ENCODE measurements around the gene NAPEPLD. TPM values are rescaled to one million over a fixed set of nuclear protein-coding genes. Genes with fewer than 3 reads are reported as not detected.
"Not testable (repeated sequence)": the region's sequence is repeated elsewhere in the genome, so short reads cannot be mapped to it uniquely, and the experiment has no call there.

NAPEPLD gene
- 7.4 and 10.4 TPM in 2 replicates for total RNA-seq (2012; rRNA removed)

DNA sequence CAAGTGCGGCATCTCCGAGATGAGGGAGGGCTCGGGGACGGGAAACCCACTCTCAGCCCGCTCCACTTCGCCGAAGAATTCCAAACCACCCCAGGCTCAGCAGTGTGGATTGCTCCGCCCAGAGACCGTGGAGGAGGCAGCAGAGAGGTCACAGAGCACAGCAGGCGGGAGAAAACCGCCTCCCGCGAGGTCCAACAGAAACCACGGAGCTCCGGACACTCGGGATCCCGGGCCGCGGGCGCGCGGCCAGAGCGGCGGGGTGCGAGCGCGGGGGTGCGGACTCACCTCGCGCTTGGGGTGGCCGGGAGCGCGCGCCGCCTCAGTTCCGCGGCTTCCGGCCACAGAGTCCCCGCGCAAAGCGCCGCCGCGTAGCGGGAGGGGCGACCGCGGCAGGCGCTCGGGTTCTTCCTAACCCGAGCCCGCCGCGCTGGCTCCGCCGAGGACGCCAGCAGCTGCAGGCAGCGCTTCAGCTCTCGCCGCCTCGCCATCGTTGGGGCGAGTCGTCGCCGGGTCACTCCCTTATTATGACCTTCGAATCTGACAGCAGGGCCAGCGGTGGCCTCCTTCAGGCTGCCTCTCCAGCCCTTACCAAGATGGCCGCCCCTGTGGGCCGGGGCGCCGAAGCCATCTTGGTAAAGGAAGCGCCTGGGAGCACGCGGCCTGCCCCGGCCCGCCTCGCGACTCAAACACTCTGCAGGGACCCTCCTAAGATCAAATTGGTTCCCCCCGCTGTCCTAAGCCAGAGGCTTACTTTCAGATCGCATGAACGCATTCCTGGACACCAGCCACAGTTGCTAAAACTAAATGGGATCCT is at the start of gene NAPEPLD:
Gene NAPEPLD (minus strand): TSS at position 106 of the 814 bp plus-strand sequence. CDS start 20,323 bp downstream, outside the sequence.
- no peaks in the 10 kb centered on the region for H3K27me3 ChIP-seq (ENCODE audit: control insufficient read depth, insufficient read depth, low read length)
- no peaks in the 10 kb centered on the region for H3K9me3 ChIP-seq (replicated peaks; ENCODE audit: low read length)

DNA sequence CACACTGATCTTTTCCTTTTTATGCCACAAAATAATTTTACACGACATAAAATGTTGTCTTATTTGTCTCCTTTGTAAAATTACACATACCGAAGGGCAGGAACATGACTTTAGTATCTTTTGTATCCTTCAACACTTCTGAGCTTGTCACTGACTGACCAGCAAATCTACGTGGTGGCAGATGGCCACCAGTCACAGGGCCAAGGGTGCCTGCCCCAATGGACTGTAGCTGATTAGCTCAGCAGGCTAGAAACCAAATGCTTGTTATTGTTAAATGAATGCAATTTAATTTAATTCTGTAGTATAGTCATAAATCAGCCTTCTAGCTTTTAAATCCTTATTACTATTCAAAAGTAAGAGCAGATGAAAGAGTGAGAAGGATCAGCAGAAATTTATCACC is 49.2 kb upstream of the NAPEPLD start:
- H3K9ac ChIP-seq (ENCODE audit: low read depth, low read length); H3K4me2 ChIP-seq (ENCODE audit: low read length); H3K36me3 ChIP-seq (ENCODE audit: insufficient read depth, low read length); H3K27me3 ChIP-seq (ENCODE audit: control insufficient read depth, insufficient read depth, low read length); H3K9me3 ChIP-seq (replicated peaks; ENCODE audit: low read length); H3K4me3 ChIP-seq (ENCODE audit: low read length); H3K4me1 ChIP-seq (ENCODE audit: control insufficient read depth, insufficient read depth, low read length): not testable (repeated sequence)

More for the DNA sequence above, at the start of gene NAPEPLD:
- H3K4me2 ChIP-seq (ENCODE audit: low read length), result peak within 1 kb of the TSS; percentile 84
- peak within 1 kb of the TSS; percentile 90 for H3K9ac ChIP-seq (ENCODE audit: low read depth, low read length)
- H3K4me3 ChIP-seq (ENCODE audit: low read length), result peak within 1 kb of the TSS; percentile 74
- no peaks in the 10 kb centered on the region for H3K36me3 ChIP-seq (ENCODE audit: insufficient read depth, low read length)
- peaks cover 9% of the 10 kb centered on the region for H3K4me1 ChIP-seq (ENCODE audit: control insufficient read depth, insufficient read depth, low read length)

DNA sequence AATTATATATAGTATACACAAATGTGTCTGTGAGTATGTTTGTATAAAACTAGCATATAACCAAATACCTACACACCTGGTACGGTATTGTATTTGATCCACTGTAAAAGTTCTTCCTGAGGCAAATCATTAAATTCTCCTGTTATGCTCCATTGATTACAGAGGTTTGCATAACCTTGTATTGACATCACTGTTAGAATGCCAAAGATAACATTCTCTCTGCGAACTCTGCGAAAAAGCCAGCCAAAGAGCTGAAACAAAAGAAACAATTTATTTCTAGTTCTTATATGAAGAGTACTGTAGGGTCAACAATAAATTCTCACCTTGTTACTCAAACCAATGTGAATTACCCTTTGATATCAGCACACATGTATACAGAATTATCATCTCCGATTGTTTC is 46.5 kb upstream of the NAPEPLD start:
- not testable (repeated sequence) for H3K9ac ChIP-seq (ENCODE audit: low read depth, low read length); H3K9me3 ChIP-seq (replicated peaks; ENCODE audit: low read length); H3K27me3 ChIP-seq (ENCODE audit: control insufficient read depth, insufficient read depth, low read length); H3K36me3 ChIP-seq (ENCODE audit: insufficient read depth, low read length); H3K4me1 ChIP-seq (ENCODE audit: control insufficient read depth, insufficient read depth, low read length); H3K4me3 ChIP-seq (ENCODE audit: low read length); H3K4me2 ChIP-seq (ENCODE audit: low read length)

DNA sequence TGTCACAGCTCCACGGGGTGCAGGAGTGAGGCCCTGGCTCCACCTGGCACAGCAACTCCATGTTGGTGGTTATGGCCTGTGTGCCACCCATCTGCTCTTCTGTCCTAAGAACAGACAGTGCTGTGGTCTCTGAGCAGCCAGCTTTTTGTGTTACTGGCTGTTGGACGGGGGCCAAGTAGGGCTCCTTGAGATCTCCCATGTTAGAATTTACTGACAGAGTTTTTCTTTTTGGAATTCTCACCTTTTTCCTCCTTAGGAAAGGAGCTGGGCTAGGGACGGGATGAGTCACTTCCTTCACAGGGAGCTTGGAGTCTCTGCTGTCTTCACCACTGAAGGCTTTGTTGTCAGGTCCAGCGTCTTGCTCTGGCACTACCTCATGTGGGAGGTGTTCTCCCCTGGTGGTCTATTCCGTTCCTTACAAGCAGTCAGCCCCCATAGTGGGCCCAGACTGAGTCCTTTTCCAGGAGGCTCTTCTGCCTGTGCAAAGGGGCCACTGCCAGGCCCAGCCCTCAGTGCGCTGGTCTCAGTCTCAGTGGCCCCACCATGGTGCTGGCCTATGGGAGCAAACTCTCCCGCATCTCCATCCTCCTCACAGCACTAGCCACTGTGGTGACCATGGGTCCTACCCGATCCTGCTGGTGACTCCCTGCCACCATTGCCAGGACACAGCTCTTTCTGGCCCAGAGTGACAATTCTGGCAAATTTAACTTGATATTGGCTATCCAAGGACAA is 23.7 kb upstream of the NAPEPLD start:
- H3K4me3 ChIP-seq (ENCODE audit: low read length); H3K9ac ChIP-seq (ENCODE audit: low read depth, low read length); H3K4me1 ChIP-seq (ENCODE audit: control insufficient read depth, insufficient read depth, low read length); H3K36me3 ChIP-seq (ENCODE audit: insufficient read depth, low read length); H3K9me3 ChIP-seq (replicated peaks; ENCODE audit: low read length); H3K27me3 ChIP-seq (ENCODE audit: control insufficient read depth, insufficient read depth, low read length); H3K4me2 ChIP-seq (ENCODE audit: low read length): not testable (repeated sequence)

DNA sequence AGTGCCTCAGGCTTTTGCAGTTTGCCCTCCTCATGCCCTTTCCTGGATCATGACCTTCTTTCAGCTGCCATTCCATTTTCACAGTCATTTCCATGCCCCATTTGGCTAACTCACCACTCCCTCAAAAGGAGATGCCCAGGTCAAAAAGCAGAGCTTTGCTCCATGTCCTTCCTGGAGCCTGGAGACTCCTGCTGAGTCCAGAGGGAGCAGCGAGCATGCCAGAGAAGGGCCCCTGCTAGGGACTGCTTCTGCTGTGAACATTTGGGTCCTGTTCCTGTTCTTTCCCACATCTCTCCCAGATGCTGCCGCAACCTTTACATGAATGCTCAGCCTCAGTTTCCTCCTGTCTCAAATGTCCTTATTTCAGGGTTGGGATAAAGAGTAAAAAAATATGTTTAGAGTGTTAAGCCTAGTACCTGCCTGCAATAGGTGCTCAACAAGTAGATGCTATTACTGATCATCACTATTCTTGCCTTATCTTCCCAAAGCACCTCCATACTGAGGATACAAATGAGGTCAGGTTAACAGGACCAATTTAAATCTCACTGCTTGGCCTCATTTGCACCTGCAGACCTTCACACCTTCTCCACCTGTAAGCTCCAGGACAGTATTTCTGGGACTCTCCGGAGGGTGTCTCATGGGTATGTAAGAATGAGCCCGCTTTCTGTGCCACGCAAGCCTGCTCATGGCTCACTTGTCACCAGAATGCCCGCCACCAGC is 23.0 kb upstream of the NAPEPLD start:
- not testable (repeated sequence) for H3K27me3 ChIP-seq (ENCODE audit: control insufficient read depth, insufficient read depth, low read length); H3K9me3 ChIP-seq (replicated peaks; ENCODE audit: low read length); H3K4me1 ChIP-seq (ENCODE audit: control insufficient read depth, insufficient read depth, low read length); H3K9ac ChIP-seq (ENCODE audit: low read depth, low read length); H3K4me3 ChIP-seq (ENCODE audit: low read length); H3K4me2 ChIP-seq (ENCODE audit: low read length); H3K36me3 ChIP-seq (ENCODE audit: insufficient read depth, low read length)

DNA sequence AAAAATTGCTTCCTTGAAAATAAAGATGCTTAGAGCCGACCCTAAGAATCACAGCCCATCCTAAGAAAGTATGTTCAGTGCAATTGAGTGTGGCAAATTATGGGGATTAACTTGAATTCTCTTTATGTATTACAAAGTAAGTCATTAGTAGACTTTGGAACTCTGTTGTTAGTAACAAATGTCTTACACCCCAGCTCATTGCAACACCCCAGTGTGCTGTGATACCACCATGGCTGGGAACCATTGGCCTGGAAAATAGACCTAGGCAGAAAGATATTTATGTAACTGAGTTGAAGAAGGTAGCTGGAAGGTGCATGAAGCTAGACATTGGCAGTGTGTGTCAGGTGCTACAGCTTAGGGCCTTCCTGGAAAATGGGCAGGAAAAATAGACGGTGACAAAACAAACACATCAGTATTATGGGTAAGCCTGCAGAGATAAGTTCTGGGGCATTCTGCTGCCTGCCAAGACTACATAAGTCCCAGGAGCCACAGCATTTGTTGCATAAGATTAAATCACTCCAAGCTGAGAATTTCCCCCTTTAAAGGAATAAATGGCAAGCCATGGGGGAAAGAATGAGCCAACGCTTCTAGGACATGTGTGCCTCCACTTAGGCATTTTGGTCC is 18.1 kb upstream of the NAPEPLD start:
- H3K27me3 ChIP-seq (ENCODE audit: control insufficient read depth, insufficient read depth, low read length); H3K4me3 ChIP-seq (ENCODE audit: low read length); H3K36me3 ChIP-seq (ENCODE audit: insufficient read depth, low read length); H3K9ac ChIP-seq (ENCODE audit: low read depth, low read length); H3K4me2 ChIP-seq (ENCODE audit: low read length); H3K9me3 ChIP-seq (replicated peaks; ENCODE audit: low read length): not testable (repeated sequence)
- peaks cover 20% of the 10 kb centered on the region for H3K4me1 ChIP-seq (ENCODE audit: control insufficient read depth, insufficient read depth, low read length)

DNA sequence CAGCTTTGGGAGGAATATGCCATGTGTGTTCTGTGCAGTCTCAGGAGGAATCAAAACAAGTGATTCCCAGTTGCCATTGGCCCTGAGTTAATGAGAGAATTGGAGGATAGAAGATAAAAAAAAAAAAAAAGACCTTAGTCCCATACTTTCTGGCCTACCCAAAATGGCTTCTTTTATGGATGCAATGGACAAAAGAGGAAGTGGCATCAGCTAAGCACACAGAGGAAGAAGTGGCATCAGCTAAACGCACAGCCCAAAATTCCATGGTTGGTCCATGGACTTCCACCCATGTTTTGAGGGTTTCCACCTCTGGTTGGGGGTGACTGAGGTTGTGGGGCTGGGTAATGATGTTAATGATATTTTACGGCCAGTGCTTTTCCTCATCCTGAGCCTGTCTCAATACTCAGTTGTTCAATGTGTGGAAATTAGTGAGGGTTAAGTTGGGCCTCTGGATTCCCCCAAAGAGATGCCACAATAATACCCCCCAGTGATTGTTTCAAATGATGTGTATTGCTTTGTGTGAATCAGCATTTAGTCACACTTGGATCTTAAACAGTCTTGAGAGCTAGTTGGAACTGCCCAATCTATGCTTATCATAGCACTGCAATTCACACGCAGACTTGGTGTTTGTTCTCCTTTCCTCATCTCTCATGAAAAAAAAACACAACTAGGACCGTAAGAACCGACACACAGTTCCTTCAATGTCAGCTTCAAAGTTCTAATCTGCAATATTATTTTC is 14.4 kb upstream of the NAPEPLD start:
- H3K4me3 ChIP-seq (ENCODE audit: low read length); H3K9ac ChIP-seq (ENCODE audit: low read depth, low read length); H3K9me3 ChIP-seq (replicated peaks; ENCODE audit: low read length); H3K27me3 ChIP-seq (ENCODE audit: control insufficient read depth, insufficient read depth, low read length); H3K36me3 ChIP-seq (ENCODE audit: insufficient read depth, low read length): not testable (repeated sequence)
- Histone ChIP-seq H3K4me2 (ENCODE audit: low read length) (peak overlapping the region; percentile 48), H3K4me1 (ENCODE audit: control insufficient read depth, insufficient read depth, low read length) (peaks cover 26% of the 10 kb centered on the region)

DNA sequence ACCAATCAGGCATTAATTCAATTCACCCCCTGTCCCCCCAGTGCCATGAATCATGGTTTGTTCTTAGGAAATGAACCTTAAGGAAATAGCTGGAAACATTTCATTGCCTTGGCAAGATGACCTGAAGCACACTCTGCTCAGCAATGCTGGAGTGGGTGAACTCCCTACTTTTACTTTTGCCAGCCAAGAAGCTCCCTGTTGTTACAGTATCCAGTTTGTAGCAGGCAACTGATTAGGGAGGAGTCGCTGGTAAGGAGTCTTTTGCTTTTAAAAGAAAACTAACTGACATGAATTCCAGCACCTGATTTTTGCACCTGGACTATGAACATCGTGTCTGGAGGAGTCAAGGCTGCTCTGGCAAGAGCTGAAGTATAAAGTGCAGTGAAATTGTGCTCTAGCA is 13.7 kb upstream of the NAPEPLD start:
- H3K9me3 ChIP-seq (replicated peaks; ENCODE audit: low read length); H3K9ac ChIP-seq (ENCODE audit: low read depth, low read length); H3K27me3 ChIP-seq (ENCODE audit: control insufficient read depth, insufficient read depth, low read length); H3K4me3 ChIP-seq (ENCODE audit: low read length); H3K36me3 ChIP-seq (ENCODE audit: insufficient read depth, low read length): not testable (repeated sequence)
- H3K4me2 ChIP-seq (ENCODE audit: low read length), result peak overlapping the region; percentile 48
- peaks cover 26% of the 10 kb centered on the region for H3K4me1 ChIP-seq (ENCODE audit: control insufficient read depth, insufficient read depth, low read length)

DNA sequence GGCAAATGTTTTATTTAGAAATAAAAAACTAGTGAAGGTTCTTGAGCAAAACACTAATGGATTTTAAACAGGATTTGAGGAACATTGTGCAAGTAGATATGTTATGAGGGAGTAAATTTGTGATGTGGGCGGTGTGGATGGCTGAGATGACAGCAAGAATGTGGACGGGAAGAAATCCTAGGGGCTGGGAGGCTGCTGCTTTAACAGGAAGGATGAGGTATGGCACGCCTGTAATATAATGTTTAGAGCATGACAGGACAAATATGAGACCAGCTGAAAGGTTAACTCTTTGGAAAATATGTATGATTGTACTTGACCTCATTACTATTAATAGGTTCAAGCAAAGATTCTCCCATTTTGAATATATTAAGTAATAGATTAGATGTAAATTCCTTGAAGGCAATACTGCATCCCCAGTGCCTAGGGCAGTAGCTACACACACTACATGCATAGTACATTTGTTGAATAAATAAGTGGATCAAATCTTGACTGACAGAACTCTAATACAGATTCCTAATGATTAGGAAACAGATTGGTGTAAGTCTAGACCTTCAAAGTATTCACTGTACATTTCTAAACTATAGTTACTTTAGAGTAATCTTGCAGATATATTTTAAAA is 13.2 kb upstream of the NAPEPLD start:
- H3K27me3 ChIP-seq (ENCODE audit: control insufficient read depth, insufficient read depth, low read length); H3K36me3 ChIP-seq (ENCODE audit: insufficient read depth, low read length); H3K9me3 ChIP-seq (replicated peaks; ENCODE audit: low read length); H3K4me2 ChIP-seq (ENCODE audit: low read length); H3K9ac ChIP-seq (ENCODE audit: low read depth, low read length); H3K4me3 ChIP-seq (ENCODE audit: low read length): not testable (repeated sequence)
- peaks cover 26% of the 10 kb centered on the region for H3K4me1 ChIP-seq (ENCODE audit: control insufficient read depth, insufficient read depth, low read length)

DNA sequence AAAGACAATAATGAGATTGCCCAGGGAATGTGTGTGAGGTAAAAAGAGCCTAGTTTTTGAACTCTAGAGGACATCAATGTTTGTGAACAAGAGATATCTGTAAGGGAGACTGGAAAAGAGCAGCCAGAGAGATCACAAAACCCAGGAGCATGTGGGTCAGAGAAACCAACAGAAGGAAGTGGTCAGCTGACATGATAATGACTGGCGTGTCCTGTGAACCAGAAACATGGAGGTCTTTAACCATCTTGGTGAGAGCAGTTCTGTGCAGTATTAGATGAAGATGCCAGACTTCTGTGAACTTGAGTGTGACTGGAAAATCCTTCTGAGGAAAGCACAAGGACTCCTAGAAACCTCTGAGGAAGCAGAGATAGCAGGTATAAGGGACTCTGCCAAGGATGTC is 10.2 kb upstream of the NAPEPLD start:
- H3K27me3 ChIP-seq (ENCODE audit: control insufficient read depth, insufficient read depth, low read length); H3K9me3 ChIP-seq (replicated peaks; ENCODE audit: low read length); H3K4me2 ChIP-seq (ENCODE audit: low read length); H3K4me3 ChIP-seq (ENCODE audit: low read length); H3K9ac ChIP-seq (ENCODE audit: low read depth, low read length); H3K36me3 ChIP-seq (ENCODE audit: insufficient read depth, low read length): not testable (repeated sequence)
- H3K4me1 ChIP-seq (ENCODE audit: control insufficient read depth, insufficient read depth, low read length), result peaks cover 24% of the 10 kb centered on the region

Data from skeletal muscle satellite cell (primary cell).